HCT116 (cell line): ENCODE data around the gene PSMA8.
"Not testable (repeated sequence)": the region's sequence is repeated elsewhere in the genome, so short reads cannot be mapped to it uniquely, and the experiment has no call there.

Experiments used
- ATF3 ChIP-seq: IDR thresholded peaks from 2 replicates; pipeline ENCODE4 v1.6.1; 2012
- CEBPB ChIP-seq: IDR thresholded peaks from 2 replicates; pipeline ENCODE4 v1.6.1; 2012; ENCODE audit warnings: low read depth
- CTCF ChIP-seq, 3 experiments: fragments of 200-600 bp in 1 of 3; sonication (generic) in 1 of 3; IDR thresholded peaks in 2 of 3; conservative IDR thresholded peaks in 1 of 3; 2 replicates each; pipeline ENCODE4 v1.5.1; 2012 to 2017; ENCODE audit warnings: low read depth in 2 of 3, low read length in 2 of 3, antibody characterized with exemption in 1 of 3, borderline replicate concordance in 1 of 3, control low read depth in 1 of 3, mild to moderate bottlenecking in 1 of 3, mixed read lengths in 1 of 3, mixed run types in 1 of 3, moderate library complexity in 1 of 3; ENCODE audit not compliant: insufficient read depth in 1 of 3
- MAX ChIP-seq: IDR thresholded peaks from 2 replicates; pipeline ENCODE4 v1.6.1; 2012
- POLR2A ChIP-seq: IDR thresholded peaks from 2 replicates; pipeline ENCODE4 v1.7.0; 2011; ENCODE audit warnings: borderline replicate concordance; ENCODE audit not compliant: insufficient read depth, insufficient read length; ENCODE audit errors: extremely low read depth
- POLR2AphosphoS5 ChIP-seq: IDR thresholded peaks from 2 replicates; pipeline ENCODE4 v1.6.1; 2011; ENCODE audit warnings: mild to moderate bottlenecking, low read depth, low read length, moderate library complexity
- RAD21 ChIP-seq: IDR thresholded peaks from 2 replicates; pipeline ENCODE4 v1.6.1; 2012; ENCODE audit warnings: low read depth, mild to moderate bottlenecking
- REST ChIP-seq: IDR thresholded peaks from 2 replicates; pipeline ENCODE4 v1.6.1; 2012; ENCODE audit warnings: low read depth
- SIN3A ChIP-seq: IDR thresholded peaks from 2 replicates; pipeline ENCODE4 v1.6.1; 2012; ENCODE audit warnings: low read depth

GRCh38 chr18:26242392-26242791 lies 108.7 kb downstream of the PSMA8 start:
- not testable (repeated sequence) for TF ChIP-seq SIN3A; POLR2A; CTCF (IDR thresholded peaks at IDR 0.05 in 2 of 3, conservative IDR thresholded peaks at IDR 0.05 in 1 of 3; ENCODE audit: borderline replicate concordance in 1 of 3, insufficient read depth in 1 of 3, low read depth in 2 of 3, low read length in 2 of 3); CEBPB; ATF3; REST; MAX; POLR2AphosphoS5; RAD21
